H1 (cell line): ENCODE data around the gene KIF26A. TPM values are rescaled to one million over a fixed set of nuclear protein-coding genes. Genes with fewer than 3 reads are reported as not detected.

Source experiments
- ASH2L ChIP-seq: fragments of 200-600, 300-600 bp; sonication (generic); IDR thresholded peaks from one replicate; pipeline ENCODE4 v1.7.1; 2017; ENCODE audit warnings: low read length
- CHD1 ChIP-seq: IDR thresholded peaks from 2 replicates; pipeline ENCODE4 v1.6.1; 2012; ENCODE audit warnings: low read depth, low read length, improper control_type of control experiment
- EZH2 ChIP-seq: fragments of 200-600 bp; sonication (generic); IDR thresholded peaks from 2 replicates; pipeline ENCODE4 v1.7.1; 2012; ENCODE audit warnings: low read depth, mild to moderate bottlenecking, moderate library complexity, low read length, inconsistent platforms; ENCODE audit not compliant: severe bottlenecking
- NRF1 ChIP-seq: IDR thresholded peaks from 2 replicates; pipeline ENCODE4 v1.6.1; 2011; ENCODE audit warnings: mild to moderate bottlenecking, low read depth, low read length, improper control_type of control experiment
- RFX5 ChIP-seq: IDR thresholded peaks from 2 replicates; pipeline ENCODE4 v1.6.1; 2011; ENCODE audit warnings: low read depth, low read length, improper control_type of control experiment, borderline replicate concordance
- RXRA ChIP-seq: IDR thresholded peaks from 2 replicates; pipeline ENCODE4 v1.6.1; 2011; ENCODE audit warnings: low read depth, mild to moderate bottlenecking, low read length, moderate library complexity; ENCODE audit not compliant: insufficient read depth
- SIX5 ChIP-seq: IDR thresholded peaks from 2 replicates; pipeline ENCODE4 v1.6.1; 2011; ENCODE audit warnings: mild to moderate bottlenecking, low read depth, low read length
- TBP ChIP-seq: IDR thresholded peaks from 2 replicates; pipeline ENCODE4 v1.6.1; 2011; ENCODE audit warnings: low read depth, low read length, improper control_type of control experiment
- polyA plus RNA-seq, 7 experiments: library from polyadenylated mRNA; depleted of rRNA in 3 of 7; stranded (reverse) in 5 of 7; unstranded in 2 of 7; fragments of >200 nt in 5 of 7; fragments of 200-250 nt in 2 of 7; gene quantifications; 1 replicate in 5 of 7; 2 replicates in 1 of 7; 4 replicates in 1 of 7; pipeline versions ENCODE4 v1.2.1 to v1.2.3, GENCODE V29; 2011 to 2013; ENCODE audit warnings: missing spikeins in 2 of 7, mixed read lengths in 2 of 7
- total RNA-seq: library from RNA; stranded (reverse); fragmentation: NEBNext Ultra II Directional; extraction: Animal tissue kit (Norgen Biotek cat#: 25700); gene quantifications from 2 replicates; pipeline ENCODE4 v1.2.1, GENCODE V29; 2021
- TF ChIP-seq, protein P1 (sequence below): fragments of 300-600 bp; sonication (generic); IDR thresholded peaks from 2 replicates; pipeline ENCODE4 v1.7.1; 2012; ENCODE audit warnings: low read length, moderate library complexity, mild to moderate bottlenecking, inconsistent platforms; ENCODE audit not compliant: insufficient replicate concordance
- TF ChIP-seq, protein P2 (sequence below): IDR thresholded peaks from 2 replicates; pipeline ENCODE4 v1.6.1; 2012; ENCODE audit warnings: inconsistent platforms

Gene KIF26A
- total and polyA plus RNA-seq, 2 of the 8 experiments (the other 6 are each of a cell fraction or from before 2014, with no cell fraction given): 11.5 to 41.6 TPM

DNA sequence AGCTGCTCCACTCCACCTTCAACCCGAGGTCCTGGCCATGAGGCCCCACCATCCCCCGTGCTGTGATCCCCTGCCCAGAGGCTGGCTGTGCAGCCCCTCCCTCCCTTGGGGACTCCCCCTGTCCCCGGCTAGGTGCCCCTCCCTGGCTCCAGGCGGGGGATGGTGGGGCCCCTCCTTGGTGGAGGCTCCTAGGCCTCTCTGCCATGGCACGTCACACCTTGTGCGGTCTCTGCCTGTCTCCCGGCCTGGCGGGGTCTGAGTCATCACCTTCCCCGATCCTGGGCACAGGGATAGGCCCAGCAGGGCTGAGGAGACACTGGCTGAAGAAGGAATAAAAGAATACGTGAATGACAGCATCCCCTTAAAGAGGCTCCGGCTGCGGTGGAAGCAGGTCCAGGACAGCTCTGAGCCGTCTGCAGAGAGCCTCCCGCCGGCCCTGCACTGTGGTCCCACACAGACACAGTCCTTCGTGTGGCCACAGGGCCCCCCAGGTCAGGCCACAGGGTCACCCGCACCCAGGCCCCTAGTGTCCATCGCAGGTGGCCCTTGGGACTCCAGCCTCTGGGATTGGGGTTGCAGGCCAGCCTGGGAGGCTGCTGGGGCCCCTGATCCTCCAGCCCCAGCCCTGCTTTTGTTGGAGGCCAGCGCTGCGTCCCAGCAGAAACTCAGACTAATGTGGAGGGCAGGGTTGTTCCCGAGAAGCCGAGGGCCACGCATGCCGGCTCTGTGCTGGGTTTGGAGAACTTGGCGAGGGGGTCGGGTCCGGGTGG is 43.6 kb downstream of the KIF26A start (continued):
- TF ChIP-seq, protein P1, sequence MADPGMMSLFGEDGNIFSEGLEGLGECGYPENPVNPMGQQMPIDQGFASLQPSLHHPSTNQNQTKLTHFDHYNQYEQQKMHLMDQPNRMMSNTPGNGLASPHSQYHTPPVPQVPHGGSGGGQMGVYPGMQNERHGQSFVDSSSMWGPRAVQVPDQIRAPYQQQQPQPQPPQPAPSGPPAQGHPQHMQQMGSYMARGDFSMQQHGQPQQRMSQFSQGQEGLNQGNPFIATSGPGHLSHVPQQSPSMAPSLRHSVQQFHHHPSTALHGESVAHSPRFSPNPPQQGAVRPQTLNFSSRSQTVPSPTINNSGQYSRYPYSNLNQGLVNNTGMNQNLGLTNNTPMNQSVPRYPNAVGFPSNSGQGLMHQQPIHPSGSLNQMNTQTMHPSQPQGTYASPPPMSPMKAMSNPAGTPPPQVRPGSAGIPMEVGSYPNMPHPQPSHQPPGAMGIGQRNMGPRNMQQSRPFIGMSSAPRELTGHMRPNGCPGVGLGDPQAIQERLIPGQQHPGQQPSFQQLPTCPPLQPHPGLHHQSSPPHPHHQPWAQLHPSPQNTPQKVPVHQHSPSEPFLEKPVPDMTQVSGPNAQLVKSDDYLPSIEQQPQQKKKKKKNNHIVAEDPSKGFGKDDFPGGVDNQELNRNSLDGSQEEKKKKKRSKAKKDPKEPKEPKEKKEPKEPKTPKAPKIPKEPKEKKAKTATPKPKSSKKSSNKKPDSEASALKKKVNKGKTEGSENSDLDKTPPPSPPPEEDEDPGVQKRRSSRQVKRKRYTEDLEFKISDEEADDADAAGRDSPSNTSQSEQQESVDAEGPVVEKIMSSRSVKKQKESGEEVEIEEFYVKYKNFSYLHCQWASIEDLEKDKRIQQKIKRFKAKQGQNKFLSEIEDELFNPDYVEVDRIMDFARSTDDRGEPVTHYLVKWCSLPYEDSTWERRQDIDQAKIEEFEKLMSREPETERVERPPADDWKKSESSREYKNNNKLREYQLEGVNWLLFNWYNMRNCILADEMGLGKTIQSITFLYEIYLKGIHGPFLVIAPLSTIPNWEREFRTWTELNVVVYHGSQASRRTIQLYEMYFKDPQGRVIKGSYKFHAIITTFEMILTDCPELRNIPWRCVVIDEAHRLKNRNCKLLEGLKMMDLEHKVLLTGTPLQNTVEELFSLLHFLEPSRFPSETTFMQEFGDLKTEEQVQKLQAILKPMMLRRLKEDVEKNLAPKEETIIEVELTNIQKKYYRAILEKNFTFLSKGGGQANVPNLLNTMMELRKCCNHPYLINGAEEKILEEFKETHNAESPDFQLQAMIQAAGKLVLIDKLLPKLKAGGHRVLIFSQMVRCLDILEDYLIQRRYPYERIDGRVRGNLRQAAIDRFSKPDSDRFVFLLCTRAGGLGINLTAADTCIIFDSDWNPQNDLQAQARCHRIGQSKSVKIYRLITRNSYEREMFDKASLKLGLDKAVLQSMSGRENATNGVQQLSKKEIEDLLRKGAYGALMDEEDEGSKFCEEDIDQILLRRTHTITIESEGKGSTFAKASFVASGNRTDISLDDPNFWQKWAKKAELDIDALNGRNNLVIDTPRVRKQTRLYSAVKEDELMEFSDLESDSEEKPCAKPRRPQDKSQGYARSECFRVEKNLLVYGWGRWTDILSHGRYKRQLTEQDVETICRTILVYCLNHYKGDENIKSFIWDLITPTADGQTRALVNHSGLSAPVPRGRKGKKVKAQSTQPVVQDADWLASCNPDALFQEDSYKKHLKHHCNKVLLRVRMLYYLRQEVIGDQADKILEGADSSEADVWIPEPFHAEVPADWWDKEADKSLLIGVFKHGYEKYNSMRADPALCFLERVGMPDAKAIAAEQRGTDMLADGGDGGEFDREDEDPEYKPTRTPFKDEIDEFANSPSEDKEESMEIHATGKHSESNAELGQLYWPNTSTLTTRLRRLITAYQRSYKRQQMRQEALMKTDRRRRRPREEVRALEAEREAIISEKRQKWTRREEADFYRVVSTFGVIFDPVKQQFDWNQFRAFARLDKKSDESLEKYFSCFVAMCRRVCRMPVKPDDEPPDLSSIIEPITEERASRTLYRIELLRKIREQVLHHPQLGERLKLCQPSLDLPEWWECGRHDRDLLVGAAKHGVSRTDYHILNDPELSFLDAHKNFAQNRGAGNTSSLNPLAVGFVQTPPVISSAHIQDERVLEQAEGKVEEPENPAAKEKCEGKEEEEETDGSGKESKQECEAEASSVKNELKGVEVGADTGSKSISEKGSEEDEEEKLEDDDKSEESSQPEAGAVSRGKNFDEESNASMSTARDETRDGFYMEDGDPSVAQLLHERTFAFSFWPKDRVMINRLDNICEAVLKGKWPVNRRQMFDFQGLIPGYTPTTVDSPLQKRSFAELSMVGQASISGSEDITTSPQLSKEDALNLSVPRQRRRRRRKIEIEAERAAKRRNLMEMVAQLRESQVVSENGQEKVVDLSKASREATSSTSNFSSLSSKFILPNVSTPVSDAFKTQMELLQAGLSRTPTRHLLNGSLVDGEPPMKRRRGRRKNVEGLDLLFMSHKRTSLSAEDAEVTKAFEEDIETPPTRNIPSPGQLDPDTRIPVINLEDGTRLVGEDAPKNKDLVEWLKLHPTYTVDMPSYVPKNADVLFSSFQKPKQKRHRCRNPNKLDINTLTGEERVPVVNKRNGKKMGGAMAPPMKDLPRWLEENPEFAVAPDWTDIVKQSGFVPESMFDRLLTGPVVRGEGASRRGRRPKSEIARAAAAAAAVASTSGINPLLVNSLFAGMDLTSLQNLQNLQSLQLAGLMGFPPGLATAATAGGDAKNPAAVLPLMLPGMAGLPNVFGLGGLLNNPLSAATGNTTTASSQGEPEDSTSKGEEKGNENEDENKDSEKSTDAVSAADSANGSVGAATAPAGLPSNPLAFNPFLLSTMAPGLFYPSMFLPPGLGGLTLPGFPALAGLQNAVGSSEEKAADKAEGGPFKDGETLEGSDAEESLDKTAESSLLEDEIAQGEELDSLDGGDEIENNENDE: no peak
- no peak for TF ChIP-seq CHD1
- TF ChIP-seq EZH2: no peak
- TF ChIP-seq NRF1: no peak
- TF ChIP-seq RXRA: no peak
- TF ChIP-seq, protein P2, sequence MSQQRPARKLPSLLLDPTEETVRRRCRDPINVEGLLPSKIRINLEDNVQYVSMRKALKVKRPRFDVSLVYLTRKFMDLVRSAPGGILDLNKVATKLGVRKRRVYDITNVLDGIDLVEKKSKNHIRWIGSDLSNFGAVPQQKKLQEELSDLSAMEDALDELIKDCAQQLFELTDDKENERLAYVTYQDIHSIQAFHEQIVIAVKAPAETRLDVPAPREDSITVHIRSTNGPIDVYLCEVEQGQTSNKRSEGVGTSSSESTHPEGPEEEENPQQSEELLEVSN: no peak
- no peak for TF ChIP-seq RFX5
- TF ChIP-seq SIX5: no peak
- no peak for TF ChIP-seq TBP
- TF ChIP-seq ASH2L: no peak
